ENCODE data around the gene FAM200C.

The FAM200C gene

GRCh38 chr5:160378330-160378729 is 21.5 kb downstream of the FAM200C start:
- H3K4me1 ChIP-seq (ENCODE audit: insufficient read depth, poor library complexity, severe bottlenecking), result no peaks in the 10 kb centered on the region
- H3K9me3 ChIP-seq (ENCODE audit: severe bottlenecking), result no peaks in the 10 kb centered on the region
- no peaks in the 10 kb centered on the region for H3K36me3 ChIP-seq (ENCODE audit: low read depth)
- H3K27ac ChIP-seq (ENCODE audit: poor library complexity, severe bottlenecking), result no peak overlapping the region
- ATAC-seq (ENCODE audit: low read depth), result no peak
- H3K27me3 ChIP-seq (ENCODE audit: insufficient read depth, poor library complexity, severe bottlenecking), result peaks cover 19% of the 10 kb centered on the region
- no peak for DNase-seq (ENCODE audit: low spot score)
- no peak for TF ChIP-seq CTCF (IDR thresholded peaks at IDR 0.05; ENCODE audit: poor library complexity, severe bottlenecking)
- no peak overlapping the region for H3K4me3 ChIP-seq (ENCODE audit: severe bottlenecking)

GRCh38 chr5:160377651-160378050 is 22.2 kb downstream of the FAM200C start:
- peaks cover 19% of the 10 kb centered on the region for H3K27me3 ChIP-seq (ENCODE audit: insufficient read depth, poor library complexity, severe bottlenecking)
- no peaks in the 10 kb centered on the region for H3K36me3 ChIP-seq (ENCODE audit: low read depth)
- ATAC-seq (ENCODE audit: low read depth) (no peak), DNase-seq (ENCODE audit: low spot score) (no peak)
- H3K4me3 ChIP-seq (ENCODE audit: severe bottlenecking), result no peak overlapping the region
- H3K4me1 ChIP-seq (ENCODE audit: insufficient read depth, poor library complexity, severe bottlenecking), result no peaks in the 10 kb centered on the region
- TF ChIP-seq CTCF (IDR thresholded peaks at IDR 0.05; ENCODE audit: poor library complexity, severe bottlenecking), result no peak
- H3K9me3 ChIP-seq (ENCODE audit: severe bottlenecking), result no peaks in the 10 kb centered on the region
- no peak overlapping the region for H3K27ac ChIP-seq (ENCODE audit: poor library complexity, severe bottlenecking)

DNA sequence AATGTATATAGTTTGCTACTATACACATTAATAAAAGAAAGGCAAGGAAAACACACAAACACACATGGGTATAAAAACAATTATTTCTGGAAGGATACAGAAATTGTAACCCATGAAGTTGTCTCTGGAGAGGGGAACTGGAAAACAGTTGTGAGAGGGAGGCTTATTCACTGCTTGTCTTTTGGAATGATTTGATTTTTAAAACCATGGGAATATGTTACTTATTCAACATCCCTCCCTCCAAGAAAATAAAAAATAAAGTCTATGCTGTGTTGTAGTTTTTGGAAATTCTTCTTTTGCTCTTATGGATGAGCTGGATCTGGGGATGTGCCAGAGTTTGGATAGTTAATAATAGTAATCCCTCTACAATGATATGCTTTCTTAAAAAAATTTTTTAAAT is 23.4 kb downstream of the FAM200C start:
- TF ChIP-seq CTCF (IDR thresholded peaks at IDR 0.05; ENCODE audit: poor library complexity, severe bottlenecking), result no peak
- DNase-seq (ENCODE audit: low spot score) (no peak), ATAC-seq (ENCODE audit: low read depth) (no peak)
- no peaks in the 10 kb centered on the region for H3K4me1 ChIP-seq (ENCODE audit: insufficient read depth, poor library complexity, severe bottlenecking)
- no peak overlapping the region for H3K27ac ChIP-seq (ENCODE audit: poor library complexity, severe bottlenecking)
- no peak overlapping the region for H3K4me3 ChIP-seq (ENCODE audit: severe bottlenecking)
- no peaks in the 10 kb centered on the region for H3K9me3 ChIP-seq (ENCODE audit: severe bottlenecking)
- H3K36me3 ChIP-seq (ENCODE audit: low read depth), result no peaks in the 10 kb centered on the region
- peaks cover 19% of the 10 kb centered on the region for H3K27me3 ChIP-seq (ENCODE audit: insufficient read depth, poor library complexity, severe bottlenecking)

DNA sequence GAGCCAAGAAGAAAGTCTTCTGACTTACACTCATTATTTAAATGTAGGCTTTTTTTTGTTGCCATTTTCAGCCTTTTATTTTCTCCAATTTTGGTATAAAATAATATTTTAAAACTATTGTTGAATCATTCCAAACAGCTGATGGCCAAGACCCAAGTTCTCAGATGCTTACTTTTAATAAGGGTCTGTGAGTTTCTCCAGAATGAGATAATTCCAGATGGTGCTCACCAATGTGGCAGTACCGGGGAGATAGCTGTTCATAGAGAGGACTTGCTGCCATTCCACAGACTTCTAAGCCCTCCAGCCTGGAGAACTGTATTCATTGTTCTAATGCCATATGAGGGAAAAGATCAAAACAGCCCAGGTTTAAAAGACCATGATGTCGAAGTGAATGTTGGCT is 24.2 kb downstream of the FAM200C start:
- Histone ChIP-seq H3K4me1 (ENCODE audit: insufficient read depth, poor library complexity, severe bottlenecking) (no peaks in the 10 kb centered on the region), H3K27me3 (ENCODE audit: insufficient read depth, poor library complexity, severe bottlenecking) (peaks cover 19% of the 10 kb centered on the region), H3K4me3 (ENCODE audit: severe bottlenecking) (no peak overlapping the region), H3K27ac (ENCODE audit: poor library complexity, severe bottlenecking) (no peak overlapping the region), H3K36me3 (ENCODE audit: low read depth) (no peaks in the 10 kb centered on the region), H3K9me3 (ENCODE audit: severe bottlenecking) (no peaks in the 10 kb centered on the region)
- ATAC-seq (ENCODE audit: low read depth) (no peak), DNase-seq (ENCODE audit: low spot score) (no peak)
- no peak for TF ChIP-seq CTCF (IDR thresholded peaks at IDR 0.05; ENCODE audit: poor library complexity, severe bottlenecking)

DNA sequence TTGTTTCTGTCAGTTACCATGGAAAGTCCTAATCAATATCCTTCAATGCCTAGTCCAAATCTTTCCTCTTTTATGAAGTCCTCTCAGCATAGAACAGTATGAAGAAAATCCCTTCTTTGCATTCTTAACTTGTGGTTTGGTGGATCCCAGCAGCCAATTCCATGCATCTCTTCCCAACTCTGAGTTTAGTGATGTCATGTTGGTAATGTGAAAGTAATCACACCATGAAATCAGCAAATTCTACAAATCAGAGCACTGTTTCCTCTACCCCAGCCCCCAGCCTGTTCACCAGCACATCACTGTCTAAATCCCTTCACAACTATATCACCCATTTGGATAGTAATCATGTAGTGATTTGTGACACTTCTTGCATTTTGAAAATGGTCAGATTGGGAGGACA is 24.7 kb downstream of the FAM200C start:
- H3K4me1 ChIP-seq (ENCODE audit: insufficient read depth, poor library complexity, severe bottlenecking), result no peaks in the 10 kb centered on the region
- no peak for DNase-seq (ENCODE audit: low spot score)
- no peak for ATAC-seq (ENCODE audit: low read depth)
- no peaks in the 10 kb centered on the region for H3K36me3 ChIP-seq (ENCODE audit: low read depth)
- no peak for TF ChIP-seq CTCF (IDR thresholded peaks at IDR 0.05; ENCODE audit: poor library complexity, severe bottlenecking)
- no peak overlapping the region for H3K27ac ChIP-seq (ENCODE audit: poor library complexity, severe bottlenecking)
- H3K27me3 ChIP-seq (ENCODE audit: insufficient read depth, poor library complexity, severe bottlenecking), result peaks cover 19% of the 10 kb centered on the region
- H3K4me3 ChIP-seq (ENCODE audit: severe bottlenecking), result no peak overlapping the region
- no peaks in the 10 kb centered on the region for H3K9me3 ChIP-seq (ENCODE audit: severe bottlenecking)

Data from RWPE2 (cell line).